Transverse colon (tissue), 4 donors: ENCODE results near the gene RPGRIP1L. TPM values are rescaled to one million over a fixed set of nuclear protein-coding genes. Genes with fewer than 3 reads are reported as not detected.

Experiments used
- DNase-seq: peaks from one replicate; pipeline ENCODE4 v3.0.0-alpha.2; 2019
- H3K27ac ChIP-seq, 4 donors: fragments of 200-600 bp; sonication (generic); 2 replicates each; pipeline ENCODE4 v1.5.1; 2016 to 2018; ENCODE audit warnings: inconsistent platforms in 4 of 4
- H3K27me3 ChIP-seq: fragments of 200-600 bp; sonication (generic); 2 replicates; pipeline ENCODE4 v1.5.1; 2017; ENCODE audit warnings: inconsistent platforms
- H3K36me3 ChIP-seq, 4 donors: fragments of 200-600 bp; sonication (generic); 2 replicates each; pipeline ENCODE4 v1.5.1; 2017 to 2019; ENCODE audit warnings: inconsistent platforms in 4 of 4
- H3K4me1 ChIP-seq, 4 donors: fragments of 200-600 bp; sonication (generic); 2 replicates each; pipeline ENCODE4 v1.5.1; 2017 to 2020; ENCODE audit warnings: inconsistent platforms in 4 of 4
- H3K4me3 ChIP-seq, 4 donors: fragments of 200-600 bp; sonication (generic); 1 replicate in 1 of 4; 2 replicates in 3 of 4; pipeline versions ENCODE4 v1.5.1 to v1.6.1; 2017 to 2019; ENCODE audit warnings: inconsistent platforms in 4 of 4
- H3K9me3 ChIP-seq, 2 donors: fragments of 200-600 bp; sonication (generic); 2 replicates each; pipeline ENCODE4 v1.5.1; 2017 to 2019; ENCODE audit warnings: inconsistent platforms in 2 of 2
- CTCF ChIP-seq, 5 experiments: fragments of 200-600 bp in 3 of 5; fragments of 450-650 bp in 2 of 5; sonication (generic) in 3 of 5; IDR thresholded peaks; 1 replicate in 2 of 5; 2 replicates in 3 of 5; pipeline ENCODE4 v1.5.1; 2016 to 2017; ENCODE audit warnings: antibody characterized with exemption in 5 of 5, inconsistent platforms in 3 of 5, mild to moderate bottlenecking in 2 of 5, moderate library complexity in 1 of 5
- EP300 ChIP-seq: sonication (generic); formaldehyde crosslinking; IDR thresholded peaks from one replicate; pipeline ENCODE4 v1.6.1; 2017; ENCODE audit warnings: antibody characterized with exemption, low read depth
- POLR2A ChIP-seq: fragments of 450-650 bp; IDR thresholded peaks from one replicate; pipeline ENCODE4 v1.6.1; 2016; ENCODE audit warnings: antibody characterized with exemption, mild to moderate bottlenecking, moderate library complexity
- POLR2AphosphoS5 ChIP-seq, 3 donors: sonication (generic); formaldehyde crosslinking; IDR thresholded peaks; one replicate each; pipeline ENCODE4 v1.6.1; 2016; ENCODE audit warnings: antibody characterized with exemption in 3 of 3
- WGBS, 2 donors: methylation state at CpG; one replicate each; pipeline ENCODE4 v1.1.5; 2018; ENCODE audit warnings: low coverage in 1 of 2; 5-methylcytosine and 5-hydroxymethylcytosine counted together
- in situ Hi-C, 4 donors: fragments of 200-750 bp; cut with MboI; loops; one replicate each; pipeline versions ENCODE4 v1.15.0 to v1.15.1; 2017; ENCODE audit warnings: low sequenced_read_pairs in 3 of 4, low pct_ligation_motif_present in 1 of 4, low pct_unique_long_range_greater_than_20kb in 1 of 4
- intact Hi-C: fragments of 100-400 bp; cut with DNase I; formaldehyde crosslinking; loops from one replicate; pipeline ENCODE4 v1.15.1; 2023; ENCODE audit warnings: low total_unique reads
- total RNA-seq, 4 donors: library from RNA; depleted of rRNA; stranded (reverse); fragments of >200 nt; gene quantifications; one replicate each; pipeline ENCODE4 v1.1.0, GENCODE V29; 2016

Gene RPGRIP1L
- total RNA-seq, 4 donors from 2014 or later = 1.6 to 5.6 (median 2.1) TPM

DNA sequence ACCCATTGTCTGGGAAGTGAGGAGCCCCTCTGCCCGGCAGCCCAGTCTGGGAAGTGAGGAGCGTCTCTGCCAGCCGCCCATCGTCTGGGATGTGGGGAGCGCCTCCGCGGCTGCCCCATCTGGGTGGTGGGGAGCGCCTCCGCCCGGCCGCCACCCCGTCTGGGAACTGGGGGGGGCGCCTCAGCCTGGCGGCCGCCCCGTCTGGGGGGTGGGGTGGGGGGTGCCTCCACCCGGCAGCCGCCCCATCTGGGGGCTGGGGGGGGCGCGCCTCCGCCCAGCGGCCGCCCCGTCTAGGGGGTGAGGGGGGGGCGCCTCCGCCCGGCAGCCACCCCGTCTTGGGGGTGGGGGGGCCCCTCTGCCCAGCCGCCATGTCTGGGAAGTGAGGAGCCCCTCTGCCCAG, 78.4 kb downstream of the RPGRIP1L start:
- no peaks in the 10 kb centered on the region for H3K9me3 ChIP-seq
- TF ChIP-seq EP300 (no peak), POLR2AphosphoS5 (IDR thresholded peaks at IDR 0.05) (no peak), CTCF (IDR thresholded peaks at IDR 0.05) (no peak), POLR2A (no peak)
- no peaks in the 10 kb centered on the region for H3K36me3 ChIP-seq
- WGBS, 2 donors = 100% methylated on average over 12 of the region's 29 CpGs; no CpG with 5 or more reads in 1 of the 2 donors
- H3K27me3 ChIP-seq = no peaks in the 10 kb centered on the region
- no peak overlapping the region for H3K27ac ChIP-seq
- intact Hi-C loops (no loop called here), in situ Hi-C loops (no loop called here)
- H3K4me3 ChIP-seq = no peak overlapping the region
- peaks cover 0 to 4% (median 0%) of the 10 kb centered on the region in 4 donors for H3K4me1 ChIP-seq
- DNase-seq = no peak

DNA sequence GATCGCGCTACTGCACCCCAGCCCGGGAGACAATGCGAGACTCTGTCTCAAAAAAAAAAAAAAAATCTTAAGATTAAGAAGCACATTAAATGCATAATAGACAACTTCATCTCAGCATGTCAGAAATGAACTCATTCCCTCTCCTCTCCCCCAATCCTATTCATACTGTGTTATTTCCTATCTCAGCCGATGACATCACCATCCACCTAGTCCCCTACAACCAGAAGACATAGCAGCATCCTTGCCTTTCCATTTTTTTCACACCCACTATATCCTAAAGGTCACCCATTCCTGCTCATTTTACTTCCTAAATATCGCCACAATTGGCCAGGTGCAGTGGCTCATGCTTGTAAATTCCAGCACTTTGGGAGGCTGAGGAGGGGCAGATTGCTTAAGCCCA, 81.3 kb downstream of the RPGRIP1L start:
- in situ Hi-C loops = no loop called here

DNA sequence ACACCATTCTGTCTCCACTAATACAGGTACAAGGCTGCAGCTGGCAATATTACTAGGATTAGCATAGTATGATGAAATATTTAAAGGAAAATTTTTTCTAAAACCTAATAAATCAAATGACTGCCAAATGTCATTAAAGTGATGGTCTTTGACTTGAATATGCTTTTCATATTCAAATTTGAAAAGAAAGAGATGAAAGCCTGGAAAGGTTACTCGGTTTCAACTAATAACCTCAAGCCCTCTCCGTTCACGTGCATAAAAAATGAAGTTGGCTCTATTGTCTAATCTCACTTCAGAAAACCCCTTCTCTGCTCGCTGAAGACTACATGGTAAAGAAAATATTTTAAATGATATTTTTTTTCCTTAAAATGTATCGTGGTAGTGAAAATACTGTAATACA, 83.2 kb downstream of the RPGRIP1L start:
- H3K36me3 ChIP-seq = no peaks in the 10 kb centered on the region
- H3K4me3 ChIP-seq = no peak overlapping the region
- DNase-seq = no peak
- 95 to 97% methylated on average over 5 of the region's 5 CpGs for WGBS, 2 donors
- no peaks in the 10 kb centered on the region for H3K9me3 ChIP-seq
- intact Hi-C loops (no loop called here), in situ Hi-C loops (no loop called here)
- H3K4me1 ChIP-seq = no peaks in the 10 kb centered on the region
- no peak overlapping the region for H3K27ac ChIP-seq
- H3K27me3 ChIP-seq = no peaks in the 10 kb centered on the region
- TF ChIP-seq CTCF (IDR thresholded peaks at IDR 0.05) = no peak
- TF ChIP-seq POLR2AphosphoS5 (IDR thresholded peaks at IDR 0.05) = no peak
- no peak for TF ChIP-seq POLR2A
- no peak for TF ChIP-seq EP300

More for the DNA sequence above, 81.3 kb downstream of the RPGRIP1L start:
- WGBS, 2 donors = 88 to 96% methylated on average over 4 to 6 of the region's 6 CpGs
- no peak for TF ChIP-seq EP300
- TF ChIP-seq POLR2A = no peak
- TF ChIP-seq CTCF (IDR thresholded peaks at IDR 0.05) = no peak
- no peak for TF ChIP-seq POLR2AphosphoS5 (IDR thresholded peaks at IDR 0.05)
- no peak overlapping the region for H3K27ac ChIP-seq
- H3K4me3 ChIP-seq = no peak overlapping the region
- H3K9me3 ChIP-seq = no peaks in the 10 kb centered on the region
- H3K36me3 ChIP-seq = no peaks in the 10 kb centered on the region
- DNase-seq = no peak
- H3K27me3 ChIP-seq = no peaks in the 10 kb centered on the region
- intact Hi-C loops = no loop called here
- no peaks in the 10 kb centered on the region for H3K4me1 ChIP-seq

GRCh38 chr16:53619235-53619634, 84.4 kb downstream of the RPGRIP1L start:
- 91 to 97% methylated on average over 3 of the region's 3 CpGs for WGBS, 2 donors
- no peak for DNase-seq
- intact Hi-C loops = no loop called here

More at GRCh38 chr16:53619235-53619634, 84.4 kb downstream of the RPGRIP1L start:
- in situ Hi-C loops = no loop called here
- Histone ChIP-seq H3K4me1 (no peaks in the 10 kb centered on the region), H3K27me3 (no peaks in the 10 kb centered on the region), H3K4me3 (no peak overlapping the region), H3K36me3 (no peaks in the 10 kb centered on the region), H3K27ac (no peak overlapping the region), H3K9me3 (no peaks in the 10 kb centered on the region)
- TF ChIP-seq POLR2AphosphoS5 (IDR thresholded peaks at IDR 0.05) (no peak), EP300 (no peak), CTCF (IDR thresholded peaks at IDR 0.05) (no peak), POLR2A (no peak)
